ENCODE measurements around the gene NOD2.

NOD2 gene

DNA sequence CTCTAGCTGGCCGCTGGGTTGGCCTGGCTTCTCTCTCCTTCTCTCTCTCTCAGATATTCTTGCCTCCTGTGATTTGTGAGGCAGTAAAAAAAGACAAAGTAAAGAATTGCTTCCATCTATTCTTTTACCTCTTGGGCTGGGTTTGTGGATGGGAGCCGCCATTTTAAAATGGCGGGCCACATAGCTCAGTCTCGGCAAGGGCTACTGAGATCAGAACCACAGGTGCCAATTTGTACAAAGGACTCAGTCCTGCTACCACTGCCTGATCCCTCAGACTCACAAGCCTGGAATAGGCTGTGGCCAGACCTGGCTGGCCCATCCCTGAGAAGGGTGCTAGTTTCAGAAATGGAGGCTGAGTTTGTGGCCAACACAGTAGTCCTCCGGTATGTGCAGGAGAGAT lies 24.1 kb downstream of the NOD2 start:
- no peak for DNase-seq (ENCODE audit: low spot score)

DNA sequence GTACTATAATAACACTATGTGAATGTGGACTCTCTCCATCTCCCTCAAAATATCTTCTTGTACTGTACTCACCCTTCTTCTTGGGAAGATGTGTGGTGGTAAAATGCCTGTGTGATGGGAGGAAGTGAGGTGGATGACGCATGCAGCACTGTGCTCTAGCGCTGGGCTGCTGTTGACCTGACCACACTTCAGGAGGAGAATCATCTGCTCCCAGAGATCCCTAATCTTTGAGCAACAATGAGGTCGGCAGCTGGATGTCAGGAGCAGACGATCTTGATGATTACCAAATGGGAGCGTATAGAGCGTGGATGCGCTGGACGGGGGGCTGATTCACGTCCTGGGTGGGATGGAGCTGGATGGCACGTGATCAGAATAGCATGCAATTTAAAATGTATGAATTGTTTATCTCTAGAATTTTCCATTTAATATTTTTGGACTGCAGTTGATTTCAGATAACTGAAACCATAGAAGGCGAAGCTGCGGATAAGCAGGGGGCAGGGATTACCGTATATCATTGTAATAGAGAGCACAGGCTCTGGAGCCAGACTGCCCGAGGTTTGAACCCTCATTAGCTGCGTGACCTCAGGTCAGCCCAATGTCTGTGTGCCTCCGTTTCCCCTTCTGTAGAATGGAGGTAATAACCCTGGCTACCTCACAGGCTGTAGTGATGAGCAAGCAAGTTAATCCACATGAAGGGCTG lies 24.8 kb downstream of the NOD2 start:
- no peak for DNase-seq (ENCODE audit: low spot score)

DNA sequence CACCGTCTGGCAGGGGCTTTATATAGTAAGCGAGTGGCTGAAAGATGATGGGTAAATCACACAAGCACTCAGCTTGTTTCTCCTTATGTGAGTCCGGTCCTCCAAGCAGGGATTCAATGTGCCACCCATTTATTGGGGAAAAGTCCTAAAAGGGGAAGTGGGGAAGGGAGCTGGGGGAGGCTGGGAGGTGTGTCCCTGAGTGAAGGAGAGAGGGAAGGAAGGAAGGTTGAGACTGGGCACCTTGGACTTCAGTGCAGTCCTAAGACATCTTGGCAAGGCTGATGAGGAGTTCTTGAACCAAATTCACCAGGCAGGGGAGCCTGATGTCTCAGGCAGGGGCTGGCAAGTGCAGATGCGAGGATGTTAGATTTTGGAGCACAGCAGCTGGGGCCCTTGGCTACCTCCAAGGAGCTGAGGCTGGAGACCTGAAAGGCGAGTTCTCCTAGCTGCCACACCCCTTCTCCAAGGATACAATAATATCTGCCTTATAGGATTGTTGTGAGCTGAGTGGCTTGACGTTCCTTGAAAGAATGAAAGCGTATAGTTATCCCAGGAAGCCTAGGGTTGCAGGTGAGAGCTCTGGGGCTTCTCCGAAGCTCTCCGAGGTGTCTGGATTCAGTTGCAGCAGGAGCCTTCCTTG lies 25.5 kb downstream of the NOD2 start:
- no peak for DNase-seq (ENCODE audit: low spot score)

DNA sequence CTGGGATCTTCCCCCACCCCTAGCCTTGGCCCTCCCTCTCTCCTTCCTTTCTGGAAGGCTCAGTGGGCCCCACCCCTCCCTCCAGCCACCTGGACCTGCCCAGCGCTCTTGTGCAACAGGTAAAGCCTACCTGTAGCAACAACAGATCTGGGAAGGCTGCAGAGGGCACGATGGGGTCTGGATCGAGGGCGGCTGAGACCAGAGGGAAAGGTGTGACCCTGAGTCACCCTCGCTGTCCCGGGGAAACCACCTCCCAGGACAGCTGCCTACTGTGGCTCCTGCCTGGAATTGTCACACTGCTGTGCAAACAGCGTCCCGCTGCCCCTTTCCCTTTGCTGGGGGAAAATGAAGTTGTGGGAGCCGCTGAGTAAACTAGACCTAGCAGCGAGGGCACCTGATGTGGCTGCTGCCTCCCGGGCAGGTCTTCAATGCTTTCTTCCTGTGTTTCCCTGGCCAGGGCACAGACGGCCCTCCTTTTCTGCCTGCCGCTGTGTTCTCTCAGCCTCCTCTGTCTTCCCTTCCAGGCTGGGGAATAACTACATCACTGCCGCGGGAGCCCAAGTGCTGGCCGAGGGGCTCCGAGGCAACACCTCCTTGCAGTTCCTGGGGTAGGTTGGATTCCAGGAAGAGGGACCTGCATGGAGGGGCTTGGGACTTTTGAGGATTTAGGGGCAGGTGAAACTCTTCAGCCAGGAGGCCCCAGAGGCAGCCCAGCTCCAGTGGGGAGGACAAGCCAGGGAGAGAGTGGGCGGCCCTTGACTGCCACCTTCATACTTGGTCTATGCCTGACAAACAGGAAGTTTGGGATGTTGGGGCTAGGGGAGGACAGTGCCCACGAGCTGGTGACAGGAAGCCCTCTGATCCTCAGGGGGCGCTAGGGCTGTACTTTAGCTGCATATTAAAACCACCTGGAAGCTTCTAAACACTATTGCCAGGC lies 26.3 kb downstream of the NOD2 start:
- no peak for DNase-seq (ENCODE audit: low spot score)

DNA sequence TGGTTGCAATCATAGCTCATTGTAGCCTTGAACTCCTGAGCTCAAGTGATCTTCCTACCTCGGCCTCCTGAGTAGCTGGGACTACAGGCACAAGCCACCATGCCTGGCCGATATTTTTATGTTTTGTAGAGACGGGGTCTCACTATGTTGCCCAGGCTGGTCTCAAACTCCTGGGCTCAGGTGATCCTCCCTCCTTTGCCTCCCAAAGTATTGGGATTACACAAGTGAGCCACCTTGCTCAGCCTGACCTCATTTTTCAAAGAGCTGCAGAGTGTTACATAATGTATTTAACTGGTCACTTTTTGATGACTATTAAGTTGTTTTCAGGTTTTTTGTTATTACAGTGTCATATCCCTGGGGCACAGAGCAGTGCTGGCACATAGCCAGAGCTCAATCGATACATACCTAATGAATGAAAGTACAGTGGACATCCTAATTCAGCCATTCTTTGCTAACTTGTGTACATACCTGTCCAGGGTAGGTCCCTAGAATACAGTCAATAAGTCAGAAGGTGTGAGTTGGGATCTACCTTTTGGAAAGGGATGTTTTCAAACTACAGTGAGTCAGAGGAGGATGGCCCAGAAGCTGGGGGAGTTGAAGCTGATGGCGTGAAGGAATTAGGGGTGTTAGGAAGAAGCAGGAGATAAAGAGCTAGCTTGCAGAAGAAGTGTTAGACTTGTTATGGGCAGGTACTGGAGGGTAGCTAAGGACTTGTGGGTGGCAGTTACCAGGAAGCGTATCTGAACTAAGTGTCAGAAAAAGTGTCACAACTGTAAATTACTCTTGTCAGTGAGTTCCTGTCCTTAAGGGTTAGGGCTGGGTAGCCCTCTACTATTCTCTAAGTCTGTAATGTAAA lies 28.4 kb downstream of the NOD2 start:
- no peak for DNase-seq (ENCODE audit: low spot score)

DNA sequence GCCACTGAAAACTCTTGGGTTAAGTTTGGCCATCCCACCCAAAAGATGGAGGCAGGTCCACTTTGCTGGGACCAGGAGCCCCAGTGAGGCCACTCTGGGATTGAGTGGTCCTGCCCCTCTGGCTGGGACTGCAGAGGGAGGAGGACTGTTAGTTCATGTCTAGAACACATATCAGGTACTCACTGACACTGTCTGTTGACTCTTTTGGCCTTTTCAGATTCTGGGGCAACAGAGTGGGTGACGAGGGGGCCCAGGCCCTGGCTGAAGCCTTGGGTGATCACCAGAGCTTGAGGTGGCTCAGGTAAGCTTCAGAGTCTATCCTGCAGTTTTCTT lies 29.0 kb downstream of the NOD2 start:
- DNase-seq (ENCODE audit: low spot score), result no peak

DNA sequence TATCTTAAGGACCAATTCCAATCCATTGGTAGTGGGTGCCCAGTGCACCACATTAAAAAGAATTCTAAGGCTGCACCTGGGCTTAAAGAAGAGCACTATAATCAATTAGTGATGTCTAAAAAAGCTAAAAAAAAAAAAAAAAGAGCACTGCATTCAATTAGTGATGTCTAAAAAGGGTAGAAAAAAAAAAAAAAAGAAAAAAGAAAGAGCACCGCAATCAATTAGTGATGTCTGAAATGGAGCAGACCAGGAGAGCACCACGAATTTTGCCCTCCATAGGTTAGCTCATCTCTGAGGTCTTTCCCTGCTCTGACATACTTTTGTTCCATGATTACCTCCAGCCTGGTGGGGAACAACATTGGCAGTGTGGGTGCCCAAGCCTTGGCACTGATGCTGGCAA lies 29.6 kb downstream of the NOD2 start:
- DNase-seq (ENCODE audit: low spot score), result no peak

DNA sequence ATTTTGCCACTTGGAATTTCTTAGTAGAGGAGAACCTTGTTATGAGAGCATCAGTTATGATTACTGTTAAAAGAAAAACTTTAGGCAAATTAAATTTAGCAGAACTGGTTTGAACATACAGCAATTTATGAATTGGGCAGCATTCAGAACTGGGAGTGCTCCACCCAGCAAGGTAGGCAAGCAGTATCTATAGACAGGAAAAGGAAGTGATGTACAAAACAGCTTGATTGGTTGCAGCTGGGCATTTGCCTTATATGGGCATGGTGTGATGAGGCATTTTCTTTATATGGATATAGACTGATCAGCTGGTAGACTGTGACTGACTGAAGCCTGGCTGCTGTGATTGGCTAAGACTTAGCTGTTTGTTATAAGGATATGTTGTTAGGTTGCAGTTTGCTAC lies 30.9 kb downstream of the NOD2 start:
- no peak for DNase-seq (ENCODE audit: low spot score)

DNA sequence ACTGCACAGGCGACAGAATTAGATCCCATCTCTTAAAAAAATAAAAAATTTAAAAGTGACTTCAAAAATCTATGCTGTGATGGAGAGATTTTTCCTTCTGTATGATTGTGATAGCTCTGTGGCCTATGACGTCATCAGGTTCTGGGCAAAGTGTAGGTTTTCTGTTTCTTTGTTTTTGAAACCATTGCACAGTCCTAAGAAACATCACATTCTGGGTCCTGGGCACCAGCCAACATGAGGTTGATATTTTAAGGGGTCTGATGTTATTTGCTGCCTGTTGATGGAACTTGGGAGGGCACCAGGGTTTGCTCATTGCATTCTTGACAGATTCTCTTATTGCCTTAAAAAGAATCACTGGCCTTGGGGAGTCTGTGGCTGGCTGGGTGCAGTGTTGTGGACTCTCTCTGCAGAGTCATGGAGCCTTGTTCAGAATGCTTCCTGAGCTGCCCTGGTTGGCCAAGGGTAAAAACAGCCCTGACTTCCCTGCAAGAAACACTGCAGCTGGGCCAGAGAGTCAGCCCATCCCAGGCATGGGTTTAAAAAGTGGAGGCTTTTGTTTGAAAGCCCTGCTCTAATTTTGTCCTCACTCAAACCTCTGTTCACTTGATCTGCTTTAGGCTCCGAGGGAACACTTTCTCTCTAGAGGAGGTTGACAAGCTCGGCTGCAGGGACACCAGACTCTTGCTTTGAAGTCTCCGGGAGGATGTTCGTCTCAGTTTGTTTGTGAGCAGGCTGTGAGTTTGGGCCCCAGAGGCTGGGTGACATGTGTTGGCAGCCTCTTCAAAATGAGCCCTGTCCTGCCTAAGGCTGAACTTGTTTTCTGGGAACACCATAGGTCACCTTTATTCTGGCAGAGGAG lies 38.0 kb downstream of the NOD2 start:
- DNase-seq (ENCODE audit: low spot score), result no peak

DNA sequence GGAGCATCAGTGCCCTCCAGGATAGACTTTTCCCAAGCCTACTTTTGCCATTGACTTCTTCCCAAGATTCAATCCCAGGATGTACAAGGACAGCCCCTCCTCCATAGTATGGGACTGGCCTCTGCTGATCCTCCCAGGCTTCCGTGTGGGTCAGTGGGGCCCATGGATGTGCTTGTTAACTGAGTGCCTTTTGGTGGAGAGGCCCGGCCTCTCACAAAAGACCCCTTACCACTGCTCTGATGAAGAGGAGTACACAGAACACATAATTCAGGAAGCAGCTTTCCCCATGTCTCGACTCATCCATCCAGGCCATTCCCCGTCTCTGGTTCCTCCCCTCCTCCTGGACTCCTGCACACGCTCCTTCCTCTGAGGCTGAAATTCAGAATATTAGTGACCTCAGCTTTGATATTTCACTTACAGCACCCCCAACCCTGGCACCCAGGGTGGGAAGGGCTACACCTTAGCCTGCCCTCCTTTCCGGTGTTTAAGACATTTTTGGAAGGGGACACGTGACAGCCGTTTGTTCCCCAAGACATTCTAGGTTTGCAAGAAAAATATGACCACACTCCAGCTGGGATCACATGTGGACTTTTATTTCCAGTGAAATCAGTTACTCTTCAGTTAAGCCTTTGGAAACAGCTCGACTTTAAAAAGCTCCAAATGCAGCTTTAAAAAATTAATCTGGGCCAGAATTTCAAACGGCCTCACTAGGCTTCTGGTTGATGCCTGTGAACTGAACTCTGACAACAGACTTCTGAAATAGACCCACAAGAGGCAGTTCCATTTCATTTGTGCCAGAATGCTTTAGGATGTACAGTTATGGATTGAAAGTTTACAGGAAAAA lies 38.8 kb downstream of the NOD2 start:
- DNase-seq (ENCODE audit: low spot score), result no peak

DNA sequence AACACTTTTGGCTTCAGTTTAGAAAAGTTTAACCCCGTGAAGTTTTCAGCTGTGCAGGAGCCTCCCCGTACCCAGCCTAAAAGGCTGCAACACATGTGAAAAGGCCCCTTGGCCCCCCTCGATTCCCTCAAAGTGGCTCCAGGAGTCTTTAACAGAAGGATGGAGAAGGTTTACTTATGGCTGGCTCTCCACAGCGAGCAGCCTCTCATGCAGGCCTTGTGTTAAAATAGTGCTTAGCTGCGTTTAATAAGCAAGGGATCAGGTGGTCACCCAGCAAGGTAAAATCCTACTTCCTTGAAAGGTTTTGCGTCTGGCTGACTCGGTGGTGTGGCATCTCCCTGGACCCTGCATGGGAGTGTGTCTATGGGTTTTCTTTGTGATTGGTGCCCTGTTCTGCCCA lies 40.1 kb downstream of the NOD2 start:
- DNase-seq (ENCODE audit: low spot score), result no peak

DNA sequence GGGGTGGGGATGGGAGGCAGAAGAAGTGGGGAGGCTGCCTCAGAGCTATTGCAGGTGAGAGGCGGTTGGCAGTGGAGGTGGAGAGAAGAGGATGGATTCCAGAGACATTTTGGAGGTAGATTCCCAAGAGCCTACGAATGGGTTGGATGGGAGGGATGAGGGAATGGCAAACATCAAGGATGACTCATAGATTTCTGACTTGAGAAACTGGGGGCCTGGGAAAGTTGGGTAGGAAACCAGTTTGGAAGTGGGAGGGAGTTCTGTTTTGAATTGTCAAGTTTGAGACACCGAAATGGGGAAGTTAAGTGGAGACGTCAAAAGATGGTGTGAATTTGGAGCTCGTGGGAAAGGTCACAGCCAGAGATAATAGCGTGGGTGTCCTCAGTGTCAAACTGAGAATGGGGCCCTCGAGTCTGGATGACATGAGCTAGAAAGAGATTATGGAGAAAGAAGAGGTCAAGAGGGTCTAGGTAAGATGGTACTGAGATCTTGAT lies 42.3 kb downstream of the NOD2 start:
- DNase-seq (ENCODE audit: low spot score), result no peak

DNA sequence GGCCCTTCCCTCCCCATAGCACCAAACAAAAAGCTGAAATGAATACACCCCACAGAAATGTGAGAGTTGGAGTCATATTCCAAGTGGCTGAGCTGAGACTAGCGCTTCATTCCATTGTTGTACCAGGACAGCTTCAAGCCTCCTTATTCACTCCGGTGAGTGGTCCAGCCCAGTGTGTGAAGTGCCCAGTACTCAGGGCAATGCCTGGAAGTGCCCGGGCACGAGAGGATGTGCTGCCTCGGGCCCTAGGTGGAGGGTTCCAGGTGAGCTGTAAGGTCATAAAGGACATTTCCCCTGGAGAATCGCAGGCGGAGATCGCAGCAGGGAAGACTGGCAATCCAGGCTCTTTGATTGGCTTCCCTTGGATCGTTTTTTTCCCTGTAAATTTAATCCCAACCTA lies 43.0 kb downstream of the NOD2 start:
- no peak for DNase-seq (ENCODE audit: low spot score)

DNA sequence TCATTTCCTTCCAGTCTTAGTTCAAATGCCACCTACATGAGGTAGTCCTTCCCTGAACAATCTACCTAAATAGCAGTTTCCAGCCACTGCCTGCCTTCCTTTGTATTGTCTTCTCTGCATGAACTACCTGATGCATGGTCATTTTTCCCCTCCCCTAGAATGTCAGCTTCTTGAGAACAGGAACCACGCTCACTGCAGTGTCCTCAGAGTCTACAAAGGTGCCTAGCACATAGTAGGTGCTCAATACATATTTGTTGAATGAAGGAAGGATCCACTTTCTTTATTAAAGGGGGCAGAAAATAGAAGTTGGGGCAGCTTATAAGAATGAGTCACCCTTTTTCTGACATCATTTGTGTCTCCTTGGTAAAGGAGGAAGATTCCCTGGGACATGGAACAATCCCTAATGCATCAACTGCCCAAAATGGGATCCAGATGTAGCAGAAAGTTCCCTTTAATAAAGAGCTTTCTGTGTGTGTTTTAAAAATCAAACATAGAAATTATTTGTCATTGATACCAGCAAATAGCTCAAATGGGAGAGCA lies 44.1 kb downstream of the NOD2 start:
- no peak for DNase-seq (ENCODE audit: low spot score)

DNA sequence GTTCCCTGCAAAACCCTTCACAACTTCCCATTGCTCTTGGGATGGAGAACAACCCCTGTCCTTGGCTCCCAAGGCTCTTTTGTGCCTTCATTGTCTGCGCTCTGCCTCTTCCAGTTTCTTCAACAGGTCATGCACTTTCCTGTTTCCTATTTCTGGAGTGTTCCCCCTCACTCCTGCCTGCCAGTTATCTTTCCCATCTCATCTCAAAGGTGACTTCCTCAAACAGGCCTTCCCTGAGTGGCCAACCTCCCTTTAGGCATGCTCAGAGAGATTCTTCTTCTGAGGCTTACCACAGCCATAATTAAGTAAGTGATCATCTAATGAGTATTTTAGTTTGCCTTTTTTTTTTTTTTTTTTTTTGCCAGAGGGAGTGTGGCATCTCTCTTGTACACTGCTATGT lies 45.6 kb downstream of the NOD2 start:
- DNase-seq (ENCODE audit: low spot score), result no peak

DNA sequence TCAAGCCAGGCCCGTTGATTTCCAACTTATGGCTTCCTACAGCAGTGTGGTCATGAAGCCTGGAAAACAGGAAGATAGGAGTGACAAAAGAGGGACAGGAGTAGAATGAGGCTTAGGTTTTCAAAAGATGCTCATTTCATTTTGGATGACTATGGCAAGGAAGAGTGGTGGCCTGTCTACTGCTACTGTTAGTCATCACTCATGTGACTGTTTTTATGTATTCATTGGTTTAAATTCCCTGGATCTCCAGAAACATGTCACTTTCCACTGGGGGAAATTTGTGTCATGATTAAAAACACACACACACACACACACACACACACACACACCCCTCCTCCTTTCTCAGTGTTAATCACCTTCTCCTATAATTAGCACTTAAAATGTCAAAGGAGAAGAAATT lies 47.3 kb downstream of the NOD2 start:
- DNase-seq (ENCODE audit: low spot score), result no peak

DNA sequence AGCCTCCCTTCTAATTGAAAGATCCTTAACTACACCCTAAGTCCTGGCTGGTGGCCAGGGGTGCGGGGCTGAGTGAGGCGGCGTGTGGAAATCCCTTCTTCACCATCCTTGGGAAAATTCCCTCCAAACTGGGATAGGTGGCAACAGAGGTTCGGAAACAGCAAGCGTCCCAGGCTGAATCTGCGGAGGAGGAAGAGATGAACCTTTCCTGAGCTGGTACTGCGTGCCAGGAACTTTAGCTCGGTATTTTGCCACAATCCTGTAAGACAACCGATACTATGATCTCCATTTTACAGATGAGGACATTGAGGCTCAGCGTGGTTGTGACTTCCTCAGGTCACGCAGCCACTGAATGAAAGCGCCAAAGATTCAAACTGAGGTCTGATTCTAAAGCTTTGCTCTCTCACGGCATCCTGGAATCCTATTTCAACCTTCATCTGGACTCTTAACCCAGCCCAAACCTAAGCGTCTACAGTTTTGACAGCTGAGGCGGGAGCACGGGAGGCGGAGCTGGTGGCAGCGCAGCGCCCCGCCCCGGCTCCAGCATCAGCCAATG lies 47.9 kb downstream of the NOD2 start:
- no peak for DNase-seq (ENCODE audit: low spot score)

DNA sequence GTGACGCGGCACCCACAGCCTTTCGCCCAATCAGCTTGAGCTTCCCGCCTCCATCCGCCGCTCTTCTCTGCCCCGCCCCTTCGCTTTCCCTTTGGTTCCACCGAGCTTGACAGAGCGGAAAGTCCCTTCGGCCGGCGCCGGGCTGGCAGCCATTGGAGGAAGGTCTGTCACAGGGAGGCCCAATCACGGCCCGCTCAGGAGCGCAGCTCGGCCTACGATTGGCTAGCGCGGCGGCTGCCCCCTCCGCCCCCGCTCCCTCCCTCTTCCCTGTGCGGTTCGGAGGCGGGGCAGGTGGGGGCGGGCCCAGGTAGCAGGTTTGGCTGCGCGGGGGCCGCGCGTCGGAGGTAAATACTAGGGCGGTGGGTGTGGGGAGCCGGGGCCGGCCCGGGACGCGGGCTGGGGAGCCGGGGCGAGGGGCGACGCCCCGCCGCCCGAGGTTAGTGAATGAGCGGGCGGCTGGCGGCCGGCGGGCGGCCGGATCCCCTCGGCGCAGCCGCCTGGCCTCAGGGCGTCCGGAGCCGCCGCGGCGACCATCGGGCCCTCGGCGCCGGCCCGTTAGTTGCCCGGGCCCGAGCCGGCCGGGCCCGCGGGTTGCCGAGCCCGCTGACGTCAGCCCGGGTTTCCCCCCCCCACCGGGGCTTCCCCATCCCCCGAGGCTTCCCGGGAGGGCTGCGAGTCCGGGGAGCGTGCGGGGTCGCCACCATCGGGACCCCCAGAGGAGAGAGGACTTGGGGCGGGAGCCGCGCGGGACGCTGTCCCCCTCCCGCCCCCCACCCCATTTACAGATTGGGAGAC lies 48.6 kb downstream of the NOD2 start, which contains the start of gene CYLD:
CYLD (plus strand) TSS at position 306 of the 795 bp plus-strand sequence. CDS start 7,613 bp downstream, outside the sequence.
- peak; percentile 88 for DNase-seq (ENCODE audit: low spot score)
